HG03066 (cell line): Measurements from ENCODE around the gene CAVIN2.
"Not testable (repeated sequence)": the region's sequence is repeated elsewhere in the genome, so short reads cannot be mapped to it uniquely, and the experiment has no call there.

Experiments
- ATAC-seq: cut with Tn5 transposase; IDR thresholded peaks from one replicate; pipeline ENCODE4 v1.9.1; 2021; ENCODE audit warnings: low read depth; ENCODE audit not compliant: unreplicated experiment

The CAVIN2 gene

GRCh38 chr2:191803007-191803406, 43.9 kb downstream of the CAVIN2 start:
- no peak for ATAC-seq

GRCh38 chr2:191802180-191802579, 44.7 kb downstream of the CAVIN2 start:
- no peak for ATAC-seq

GRCh38 chr2:191800874-191801273, 46.0 kb downstream of the CAVIN2 start:
- ATAC-seq: no peak

- no peak for ATAC-seq
These were observed 47.4 kb downstream of the CAVIN2 start for GRCh38 chr2:191799526-191799925.

DNA sequence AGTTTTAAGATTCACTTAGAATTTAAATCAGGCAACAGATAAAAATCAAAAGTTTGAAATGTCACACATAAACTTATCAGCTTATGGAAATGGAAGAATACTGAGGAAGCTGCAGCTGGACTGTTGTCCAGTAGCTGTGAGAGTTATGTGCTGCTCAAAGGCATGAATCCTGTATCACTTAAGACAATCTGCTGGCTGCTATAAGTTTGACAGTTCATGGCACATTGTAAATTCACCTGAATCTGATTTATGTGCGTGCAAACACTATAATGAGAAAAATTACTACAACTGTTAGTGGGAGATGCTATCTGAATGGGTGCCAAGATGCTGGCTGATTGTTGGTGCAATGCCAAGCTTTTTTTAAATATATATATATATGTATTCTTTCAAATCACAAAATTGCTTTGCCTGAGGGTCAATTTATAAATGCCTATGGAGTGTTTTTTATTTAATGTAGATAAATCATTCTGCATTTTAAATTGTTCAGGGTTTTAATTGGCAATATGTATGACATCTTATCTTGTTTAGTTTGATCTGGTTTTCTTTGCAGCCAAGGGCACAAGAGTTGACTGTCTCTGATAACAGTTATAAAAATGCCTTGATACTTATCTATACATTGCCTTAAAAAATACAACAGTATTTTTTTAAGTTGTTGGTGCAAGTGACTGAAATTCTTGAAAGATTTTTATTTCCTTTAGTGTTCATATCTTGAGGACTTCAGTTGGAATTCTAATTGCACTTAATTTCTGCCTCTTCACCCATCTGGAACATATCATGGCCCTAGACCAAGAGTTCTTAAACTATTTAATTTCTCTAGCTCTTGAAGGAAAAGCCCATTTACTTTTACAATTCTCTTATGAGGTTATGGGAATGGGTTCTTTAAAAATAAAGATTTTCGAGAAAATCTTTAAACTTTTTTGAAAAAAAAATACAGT, 48.7 kb downstream of the CAVIN2 start:
- ATAC-seq: no peak

GRCh38 chr2:191797500-191797899, 49.4 kb downstream of the CAVIN2 start:
- no peak for ATAC-seq

- no peak for ATAC-seq
These were observed 51.2 kb downstream of the CAVIN2 start for GRCh38 chr2:191795715-191796114.

DNA sequence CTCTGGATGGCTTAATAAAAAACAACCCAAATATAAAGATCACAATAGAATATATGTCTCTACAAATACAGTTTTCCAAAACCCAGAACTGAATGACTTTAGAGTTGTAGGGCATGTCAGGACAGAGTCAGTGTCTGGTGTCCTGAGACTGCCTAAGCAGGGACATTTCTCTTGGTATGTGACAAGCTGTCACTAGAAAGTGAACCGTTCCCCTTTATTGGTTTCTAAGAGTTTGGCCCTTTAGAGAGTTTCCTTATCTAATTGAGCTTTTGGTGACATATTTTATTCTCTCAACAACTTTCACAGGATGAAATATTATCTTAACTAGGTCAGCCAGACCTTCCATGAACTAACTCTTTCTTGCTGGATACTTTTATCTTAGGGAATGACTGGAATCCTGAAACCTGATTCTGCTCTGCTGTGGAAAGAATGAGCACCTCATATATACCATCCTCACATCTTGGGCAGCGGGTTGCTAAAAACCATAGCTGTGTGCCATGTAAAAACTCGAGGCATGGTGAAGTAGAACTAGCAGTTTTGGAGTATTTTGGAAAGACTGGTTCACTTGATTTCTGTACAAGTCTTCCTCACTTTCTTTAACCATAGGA, 54.8 kb downstream of the CAVIN2 start:
- ATAC-seq: no peak

GRCh38 chr2:191790737-191791136, 56.2 kb downstream of the CAVIN2 start:
- ATAC-seq: no peak

DNA sequence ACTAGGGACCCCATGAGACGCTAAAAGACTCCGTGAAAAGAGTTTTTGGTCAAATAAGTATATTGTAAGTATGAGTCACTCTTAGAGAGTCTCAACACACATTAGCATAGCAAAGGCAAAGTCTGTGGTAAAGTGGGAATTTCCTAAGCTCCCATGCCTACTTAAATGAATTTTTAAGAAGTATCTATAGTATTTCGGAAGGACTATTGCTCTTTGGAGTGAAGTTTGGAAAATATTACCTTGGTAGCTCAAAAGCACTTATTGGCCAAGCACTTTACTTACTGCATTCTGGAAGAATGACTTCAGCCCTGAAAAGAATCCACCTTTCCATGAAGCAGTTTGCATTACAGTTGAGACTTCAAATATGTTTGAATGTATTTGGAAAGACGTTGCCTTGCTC, 57.1 kb downstream of the CAVIN2 start:
- no peak for ATAC-seq

DNA sequence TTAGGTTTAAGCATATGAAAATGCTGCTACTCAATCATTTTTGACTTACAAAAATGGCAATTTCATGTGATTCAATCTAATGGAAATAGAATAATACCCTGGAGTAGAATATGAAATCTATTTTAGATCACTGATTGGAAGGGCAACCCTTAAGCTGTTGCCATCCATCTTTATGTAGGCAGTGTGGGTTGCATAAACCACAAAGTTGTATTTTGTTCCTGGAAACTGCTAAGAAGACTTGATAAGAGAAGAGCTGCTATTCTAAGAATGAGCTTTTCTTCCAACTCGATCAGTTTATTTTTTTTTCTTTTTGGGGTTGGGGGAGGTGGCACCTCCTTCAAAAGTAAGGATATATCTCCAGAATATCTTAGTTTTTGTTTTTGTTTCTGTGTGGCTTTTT, 60.2 kb downstream of the CAVIN2 start:
- ATAC-seq: no peak

DNA sequence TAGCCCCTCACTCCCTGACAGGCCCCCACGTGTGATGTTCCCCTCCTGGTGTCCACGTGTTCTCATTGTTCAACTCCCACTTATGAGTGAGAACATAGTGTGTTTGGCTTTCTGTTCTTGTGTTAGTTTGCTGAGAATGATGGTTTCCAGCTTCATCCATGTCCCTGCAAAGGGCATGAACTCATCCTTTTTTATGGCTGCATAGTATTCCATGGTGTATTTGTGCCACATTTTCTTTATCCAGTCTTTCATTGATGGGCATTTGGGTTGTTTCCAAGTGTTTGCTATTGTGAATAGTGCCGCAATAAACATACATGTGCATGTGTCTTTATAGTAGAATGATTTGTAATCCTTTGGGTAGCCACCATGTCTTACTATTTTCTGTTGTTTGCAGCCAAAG, 61.2 kb downstream of the CAVIN2 start:
- ATAC-seq: not testable (repeated sequence)
